ENCODE measurements around the gene CLEC7A. TPM values are rescaled to one million over a fixed set of nuclear protein-coding genes. Genes with fewer than 3 reads are reported as not detected.

Gene CLEC7A
- total and polyA plus RNA-seq, 2 donors (not counting 1 experiment from before 2014, with no cell fraction given), result 0.03 TPM; not detected in 1

GRCh38 chr12:10147714-10148403 lies 17.9 kb upstream of the CLEC7A start:
- no peaks in the 10 kb centered on the region for H3K4me1 ChIP-seq (ENCODE audit: control insufficient read depth, extremely low read depth, insufficient read depth, low read length)

GRCh38 chr12:10142976-10143589 lies 13.1 kb upstream of the CLEC7A start:
- Histone ChIP-seq H3K36me3 (ENCODE audit: control insufficient read depth, insufficient read depth, low read length) (no peaks in the 10 kb centered on the region), H3K27ac (ENCODE audit: insufficient read depth, low read length) (no peak overlapping the region)
- no peak for DNase-seq (ENCODE audit: low read depth in 2 of 2)

More at GRCh38 chr12:10147714-10148403, 17.9 kb upstream of the CLEC7A start:
- Histone ChIP-seq H3K36me3 (ENCODE audit: control insufficient read depth, insufficient read depth, low read length) (no peaks in the 10 kb centered on the region), H4K20me1 (ENCODE audit: control insufficient read depth, extremely low read depth, insufficient read depth, low read length) (no peaks in the 10 kb centered on the region), H3K4me3 (replicated peaks in 1 of 4; ENCODE audit: control extremely low read depth in 1 of 4, insufficient read depth in 1 of 4, low read depth in 3 of 4, low read length in 4 of 4) (no peak overlapping the region), H3K9me3 (ENCODE audit: control insufficient read depth, insufficient read depth, low read depth, low read length) (no peaks in the 10 kb centered on the region), H3K27me3 (ENCODE audit: control insufficient read depth, insufficient read depth, low read length) (no peaks in the 10 kb centered on the region), H3K79me2 (ENCODE audit: control insufficient read depth, insufficient read depth, low read length) (no peaks in the 10 kb centered on the region), H3K9ac (ENCODE audit: insufficient read depth, low read length) (no peak overlapping the region), H3K4me2 (ENCODE audit: extremely low read depth, insufficient read depth, low read length) (no peak overlapping the region), H2AFZ (ENCODE audit: low read length) (no peak overlapping the region), H3K27ac (ENCODE audit: insufficient read depth, low read length) (no peak overlapping the region)
- no peak for DNase-seq (ENCODE audit: low read depth in 2 of 2)
- no peak for TF ChIP-seq EZH2 (IDR thresholded peaks at IDR 0.05; ENCODE audit: low read length, missing control alignments)
- TF ChIP-seq CTCF (conservative IDR thresholded peaks at IDR 0.05 in 1 of 2, IDR thresholded peaks at IDR 0.05 in 1 of 2; ENCODE audit: low read depth in 1 of 2, low read length in 2 of 2), result no peak

More at GRCh38 chr12:10142976-10143589, 13.1 kb upstream of the CLEC7A start:
- Histone ChIP-seq H4K20me1 (ENCODE audit: control insufficient read depth, extremely low read depth, insufficient read depth, low read length) (no peaks in the 10 kb centered on the region), H3K4me1 (ENCODE audit: control insufficient read depth, extremely low read depth, insufficient read depth, low read length) (no peaks in the 10 kb centered on the region), H3K27me3 (ENCODE audit: control insufficient read depth, insufficient read depth, low read length) (no peaks in the 10 kb centered on the region), H2AFZ (ENCODE audit: low read length) (no peak overlapping the region), H3K4me3 (replicated peaks in 1 of 4; ENCODE audit: control extremely low read depth in 1 of 4, insufficient read depth in 1 of 4, low read depth in 3 of 4, low read length in 4 of 4) (no peak overlapping the region), H3K4me2 (ENCODE audit: extremely low read depth, insufficient read depth, low read length) (no peak overlapping the region), H3K9ac (ENCODE audit: insufficient read depth, low read length) (no peak overlapping the region), H3K79me2 (ENCODE audit: control insufficient read depth, insufficient read depth, low read length) (no peaks in the 10 kb centered on the region), H3K9me3 (ENCODE audit: control insufficient read depth, insufficient read depth, low read depth, low read length) (no peaks in the 10 kb centered on the region)
- TF ChIP-seq CTCF (conservative IDR thresholded peaks at IDR 0.05 in 1 of 2, IDR thresholded peaks at IDR 0.05 in 1 of 2; ENCODE audit: low read depth in 1 of 2, low read length in 2 of 2) (no peak), EZH2 (IDR thresholded peaks at IDR 0.05; ENCODE audit: low read length, missing control alignments) (no peak)
